ENCODE measurements around the gene MAK.
"Not testable (repeated sequence)": the region's sequence is repeated elsewhere in the genome, so short reads cannot be mapped to it uniquely, and the experiment has no call there.

MAK gene

GRCh38 chr6:10720960-10721849 is 117.1 kb downstream of the MAK start:
- H3K9me3 ChIP-seq (replicated peaks; ENCODE audit: insufficient read depth, low read length); H3K79me2 ChIP-seq (ENCODE audit: low read length); H3K27me3 ChIP-seq (replicated peaks; ENCODE audit: insufficient read depth, low read length); H4K20me1 ChIP-seq (ENCODE audit: insufficient read depth, low read length); H3K9me2 ChIP-seq (replicated peaks; ENCODE audit: insufficient read depth, low read length); H3K36me3 ChIP-seq (replicated peaks; ENCODE audit: insufficient read depth, low read length); H3K4me1 ChIP-seq (ENCODE audit: low read length): not testable (repeated sequence)
- peak; percentile 25 for DNase-seq
- peak overlapping the region; percentile 71; the same call in 1 of the 2 replicates for H3K4me2 ChIP-seq (ENCODE audit: low read depth, low read length)
- H2AFZ ChIP-seq (ENCODE audit: low read length) = peak overlapping the region; percentile 80
- peaks cover 14% of the 10 kb centered on the region; the same call in 1 of the 2 replicates for H3F3A ChIP-seq (ENCODE audit: insufficient read depth, low read length)
- peak overlapping the region; percentile 58; the same call in 1 of the 2 replicates for H3K9ac ChIP-seq (ENCODE audit: low read length)
- H3K27ac ChIP-seq (ENCODE audit: low read length) = peak overlapping the region; percentile 35; the same call in 1 of the 2 replicates
- TF ChIP-seq CTCF (IDR thresholded peaks at IDR 0.05; ENCODE audit: low read length) = peak; percentile 16; the same call in 1 of the 2 replicates
- H3K4me3 ChIP-seq (ENCODE audit: low read length) = peak overlapping the region; percentile 62

GRCh38 chr6:10720265-10720959 is 117.9 kb downstream of the MAK start:
- Histone ChIP-seq H2AFZ (ENCODE audit: low read length) (peak overlapping the region; percentile 80), H3K9ac (ENCODE audit: low read length) (peak overlapping the region; percentile 58), H3K27me3 (replicated peaks; ENCODE audit: insufficient read depth, low read length) (no peaks in the 10 kb centered on the region), H3K36me3 (replicated peaks; ENCODE audit: insufficient read depth, low read length) (no peaks in the 10 kb centered on the region), H3K9me3 (replicated peaks; ENCODE audit: insufficient read depth, low read length) (no peaks in the 10 kb centered on the region), H3K4me2 (ENCODE audit: low read depth, low read length) (peak overlapping the region; percentile 71), H3K4me3 (ENCODE audit: low read length) (peak overlapping the region; percentile 62), H3F3A (ENCODE audit: insufficient read depth, low read length) (peaks cover 14% of the 10 kb centered on the region; the same call in 1 of the 2 replicates), H3K9me2 (replicated peaks; ENCODE audit: insufficient read depth, low read length) (no peaks in the 10 kb centered on the region), H3K4me1 (ENCODE audit: low read length) (no peaks in the 10 kb centered on the region; the same call in 1 of the 2 replicates), H3K27ac (ENCODE audit: low read length) (peak overlapping the region; percentile 35; the same call in 1 of the 2 replicates), H3K79me2 (ENCODE audit: low read length) (no peaks in the 10 kb centered on the region), H4K20me1 (ENCODE audit: insufficient read depth, low read length) (no peaks in the 10 kb centered on the region)
- DNase-seq = peak; percentile 39
- TF ChIP-seq CTCF (IDR thresholded peaks at IDR 0.05; ENCODE audit: low read length) (no peak), EZH2phosphoT487 (IDR thresholded peaks at IDR 0.05; ENCODE audit: low read length) (no peak), EZH2 (optimal IDR thresholded peaks at IDR 0.05; ENCODE audit: low read depth, low read length) (no peak)

- H3K9me3 ChIP-seq (replicated peaks; ENCODE audit: insufficient read depth, low read length) = no peaks in the 10 kb centered on the region
- no peak for TF ChIP-seq EZH2phosphoT487 (IDR thresholded peaks at IDR 0.05; ENCODE audit: low read length)
- TF ChIP-seq CTCF (IDR thresholded peaks at IDR 0.05; ENCODE audit: low read length) = no peak
- TF ChIP-seq EZH2 (optimal IDR thresholded peaks at IDR 0.05; ENCODE audit: low read depth, low read length) = no peak
- H3K27ac ChIP-seq (ENCODE audit: low read length) = peak overlapping the region; percentile 35; the same call in 1 of the 2 replicates
- no peaks in the 10 kb centered on the region for H3K79me2 ChIP-seq (ENCODE audit: low read length)
- peaks cover 14% of the 10 kb centered on the region; the same call in 1 of the 2 replicates for H3F3A ChIP-seq (ENCODE audit: insufficient read depth, low read length)
- H3K36me3 ChIP-seq (replicated peaks; ENCODE audit: insufficient read depth, low read length) = no peaks in the 10 kb centered on the region
- no peak for DNase-seq
- peak overlapping the region; percentile 62 for H3K4me3 ChIP-seq (ENCODE audit: low read length)
- no peaks in the 10 kb centered on the region for H3K27me3 ChIP-seq (replicated peaks; ENCODE audit: insufficient read depth, low read length)
- no peaks in the 10 kb centered on the region for H4K20me1 ChIP-seq (ENCODE audit: insufficient read depth, low read length)
- peak overlapping the region; percentile 71 for H3K4me2 ChIP-seq (ENCODE audit: low read depth, low read length)
- peak overlapping the region; percentile 80 for H2AFZ ChIP-seq (ENCODE audit: low read length)
- no peaks in the 10 kb centered on the region; the same call in 1 of the 2 replicates for H3K4me1 ChIP-seq (ENCODE audit: low read length)
- H3K9ac ChIP-seq (ENCODE audit: low read length) = peak overlapping the region; percentile 58; the same call in 1 of the 2 replicates
- H3K9me2 ChIP-seq (replicated peaks; ENCODE audit: insufficient read depth, low read length) = no peaks in the 10 kb centered on the region
Measured at GRCh38 chr6:10719964-10720264, 118.4 kb downstream of the MAK start.

Measured in MM.1S (cell line).